ENCODE results near the gene EPHX1. TPM values are rescaled to one million over a fixed set of nuclear protein-coding genes. Genes with fewer than 3 reads are reported as not detected.

The EPHX1 gene
- total and polyA plus RNA-seq, 2 experiments from 2014 or later = 16.6 to 18.2 TPM

DNA sequence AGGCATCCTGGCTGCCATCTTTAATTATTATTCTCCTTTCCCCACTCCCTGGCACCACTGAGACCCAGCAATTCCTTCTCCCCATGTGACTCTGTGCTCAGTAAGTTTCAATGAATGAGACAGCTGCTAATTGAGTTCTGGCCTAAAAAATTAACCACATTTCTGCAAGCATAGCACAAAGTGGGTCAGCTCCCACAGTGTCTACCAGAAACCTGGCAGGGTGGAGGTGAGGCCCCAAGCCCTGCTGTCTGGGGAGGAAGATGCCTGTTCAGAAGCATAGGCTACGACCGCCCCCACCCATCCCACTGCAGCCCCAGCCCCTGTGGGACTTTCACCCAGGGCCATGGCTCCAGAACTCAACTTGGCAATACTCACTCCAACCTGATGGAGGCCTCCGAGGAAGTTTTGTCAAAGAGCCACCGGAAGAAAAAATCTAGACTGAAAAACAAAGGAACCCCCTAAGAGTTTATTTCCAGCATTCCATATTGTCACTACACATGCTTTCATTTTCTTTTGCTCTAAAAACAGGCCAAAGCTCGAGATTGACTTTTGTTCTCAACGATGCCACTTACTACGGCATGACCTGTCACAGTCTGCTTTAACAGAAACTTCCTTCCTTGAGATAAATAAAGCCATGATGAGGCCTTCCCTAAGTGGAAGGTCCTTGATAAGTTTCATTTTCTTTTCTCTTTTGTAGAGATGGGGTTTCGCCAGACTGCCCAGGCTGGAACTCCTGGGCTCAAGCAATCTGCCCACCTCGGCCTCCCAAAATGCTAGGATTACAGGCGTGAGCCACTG, 45.8 kb downstream of the EPHX1 start:
- H3K4me1 ChIP-seq (ENCODE audit: insufficient read depth) = no peaks in the 10 kb centered on the region
- no peak overlapping the region for H3K4me2 ChIP-seq (ENCODE audit: unreplicated experiment)
- no peaks in the 10 kb centered on the region for H3K27me3 ChIP-seq (replicated peaks; ENCODE audit: insufficient read depth)
- 73 to 80% methylated on average over 8 to 10 of the region's 10 CpGs for WGBS, 2 experiments (ENCODE audit: low coverage in 1 of 2, low lambda C conversion rate in 2 of 2, missing lambda C conversion rate in 2 of 2)
- DNase-seq = no peak
- no peaks in the 10 kb centered on the region for H3K9me3 ChIP-seq (ENCODE audit: low read depth)
- H3K9me2 ChIP-seq (ENCODE audit: insufficient read depth) = no peaks in the 10 kb centered on the region
- TF ChIP-seq EZH2 (IDR thresholded peaks at IDR 0.05; ENCODE audit: insufficient read depth, poor library complexity, severe bottlenecking) = no peak
- TF ChIP-seq EZH2phosphoT487 (IDR thresholded peaks at IDR 0.05; ENCODE audit: insufficient read depth, low read depth) = no peak
- H3K36me3 ChIP-seq (ENCODE audit: low read depth) = peaks cover 6% of the 10 kb centered on the region; the same call in 1 of the 2 replicates
- no peaks in the 10 kb centered on the region for H4K20me1 ChIP-seq (ENCODE audit: insufficient read depth)
- in situ Hi-C loops (cut with MboI) = loop anchor here (10.0 kb wide), 1 partner anchor 119 kb away; no protein-coding TSS in a partner anchor
- no peaks in the 10 kb centered on the region for H3F3A ChIP-seq (ENCODE audit: insufficient read depth)
- H2AFZ ChIP-seq = no peak overlapping the region
- H3K4me3 ChIP-seq = no peak overlapping the region
- H3K79me2 ChIP-seq (ENCODE audit: insufficient read depth) = no peaks in the 10 kb centered on the region
- H3K27ac ChIP-seq = no peak overlapping the region
- no peak overlapping the region for H3K9ac ChIP-seq

DNA sequence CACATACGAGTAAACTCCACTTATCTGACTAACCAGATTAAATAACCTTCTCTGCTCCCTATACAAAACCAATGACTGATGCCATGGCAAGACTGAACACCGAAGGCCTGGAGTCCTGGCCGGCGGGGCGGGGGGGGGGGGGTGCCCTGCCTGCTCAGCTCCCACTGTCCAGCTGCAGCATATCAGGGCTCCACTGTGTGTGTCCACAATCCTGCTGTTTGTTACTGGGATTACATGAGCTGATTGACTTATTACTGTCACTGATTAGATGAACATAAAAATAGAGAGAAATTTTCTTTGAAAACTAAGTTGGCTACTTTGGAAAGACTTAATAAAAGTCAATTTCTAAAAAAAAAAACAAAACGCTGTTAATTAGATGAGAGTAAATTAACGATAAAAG, 47.3 kb downstream of the EPHX1 start:
- no peak overlapping the region for H3K27ac ChIP-seq
- H3K79me2 ChIP-seq (ENCODE audit: insufficient read depth) = no peaks in the 10 kb centered on the region
- H3K9me2 ChIP-seq (ENCODE audit: insufficient read depth) = no peaks in the 10 kb centered on the region
- TF ChIP-seq EZH2 (IDR thresholded peaks at IDR 0.05; ENCODE audit: insufficient read depth, poor library complexity, severe bottlenecking) (no peak), EZH2phosphoT487 (IDR thresholded peaks at IDR 0.05; ENCODE audit: insufficient read depth, low read depth) (no peak)
- peaks cover 6% of the 10 kb centered on the region; the same call in 1 of the 2 replicates for H3K36me3 ChIP-seq (ENCODE audit: low read depth)
- H4K20me1 ChIP-seq (ENCODE audit: insufficient read depth) = no peaks in the 10 kb centered on the region
- in situ Hi-C loops (cut with MboI) = loop anchor here (10.0 kb wide), 1 partner anchor 118 kb away; no protein-coding TSS in a partner anchor
- no peak overlapping the region for H3K9ac ChIP-seq
- H3F3A ChIP-seq (ENCODE audit: insufficient read depth) = no peaks in the 10 kb centered on the region
- no peak overlapping the region for H3K4me3 ChIP-seq
- no peak overlapping the region for H3K4me2 ChIP-seq (ENCODE audit: unreplicated experiment)
- H3K4me1 ChIP-seq (ENCODE audit: insufficient read depth) = no peaks in the 10 kb centered on the region
- H3K27me3 ChIP-seq (replicated peaks; ENCODE audit: insufficient read depth) = no peaks in the 10 kb centered on the region
- H2AFZ ChIP-seq = no peak overlapping the region
- no peak for DNase-seq
- WGBS, 2 experiments (ENCODE audit: low coverage in 1 of 2, low lambda C conversion rate in 2 of 2, missing lambda C conversion rate in 2 of 2) = 77 to 78% methylated on average over 7 of the region's 7 CpGs
- no peaks in the 10 kb centered on the region for H3K9me3 ChIP-seq (ENCODE audit: low read depth)

DNA sequence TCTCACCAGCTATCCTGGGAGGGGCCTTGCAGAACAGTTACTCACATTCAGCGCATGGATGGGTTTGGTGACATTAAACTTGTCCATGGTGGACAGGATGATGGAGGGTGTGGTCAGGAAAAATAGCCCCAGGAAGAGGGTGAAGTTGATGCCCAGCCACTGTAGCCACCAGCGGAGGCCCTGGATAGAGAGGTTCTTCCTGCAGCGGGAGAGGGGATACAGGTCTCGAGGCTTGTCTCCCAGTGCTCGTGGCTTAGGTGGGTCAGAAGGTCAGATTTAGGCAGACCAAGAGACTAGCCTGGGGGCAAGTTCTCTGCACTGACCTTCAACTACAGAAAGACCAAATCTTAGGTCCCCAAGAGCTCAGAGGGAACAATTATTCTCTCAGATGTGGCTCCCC, 49.2 kb downstream of the EPHX1 start:
- no peaks in the 10 kb centered on the region for H3K4me1 ChIP-seq (ENCODE audit: insufficient read depth)
- peaks cover 6% of the 10 kb centered on the region; the same call in 1 of the 2 replicates for H3K36me3 ChIP-seq (ENCODE audit: low read depth)
- no peak overlapping the region for H3K9ac ChIP-seq
- no peaks in the 10 kb centered on the region for H3K27me3 ChIP-seq (replicated peaks; ENCODE audit: insufficient read depth)
- H3K4me2 ChIP-seq (ENCODE audit: unreplicated experiment) = no peak overlapping the region
- no peak for DNase-seq
- TF ChIP-seq EZH2phosphoT487 (IDR thresholded peaks at IDR 0.05; ENCODE audit: insufficient read depth, low read depth) = no peak
- TF ChIP-seq EZH2 (IDR thresholded peaks at IDR 0.05; ENCODE audit: insufficient read depth, poor library complexity, severe bottlenecking) = no peak
- no peak overlapping the region for H3K27ac ChIP-seq
- no peaks in the 10 kb centered on the region for H4K20me1 ChIP-seq (ENCODE audit: insufficient read depth)
- H2AFZ ChIP-seq = no peak overlapping the region
- no peaks in the 10 kb centered on the region for H3K9me2 ChIP-seq (ENCODE audit: insufficient read depth)
- no peaks in the 10 kb centered on the region for H3K9me3 ChIP-seq (ENCODE audit: low read depth)
- WGBS, 2 experiments (ENCODE audit: low coverage in 1 of 2, low lambda C conversion rate in 2 of 2, missing lambda C conversion rate in 2 of 2) = 100% methylated on average over 4 to 5 of the region's 5 CpGs
- H3K4me3 ChIP-seq = no peak overlapping the region
- no peaks in the 10 kb centered on the region for H3K79me2 ChIP-seq (ENCODE audit: insufficient read depth)
- no peaks in the 10 kb centered on the region for H3F3A ChIP-seq (ENCODE audit: insufficient read depth)
- in situ Hi-C loops (cut with MboI) = loop anchor here (10.0 kb wide), 1 partner anchor 116 kb away; no protein-coding TSS in a partner anchor

DNA sequence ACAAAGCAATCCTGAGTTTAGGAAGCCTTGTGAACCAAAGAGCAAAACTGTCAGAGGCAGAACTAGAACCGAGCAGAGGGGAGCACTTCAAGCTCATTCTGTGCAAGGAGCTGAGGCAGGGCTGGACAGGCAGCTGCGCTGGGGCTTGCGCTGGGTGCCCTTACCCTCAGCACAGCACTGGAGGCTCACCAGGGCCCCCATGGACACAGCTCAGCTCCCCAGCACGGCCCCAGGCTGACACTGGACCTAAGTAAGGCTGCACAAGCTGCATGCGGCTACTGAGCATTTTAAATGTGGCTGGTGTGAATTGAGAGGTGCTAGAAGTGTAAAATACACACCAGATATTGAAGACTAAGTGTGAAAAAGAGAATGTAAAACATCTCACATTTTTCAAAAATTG, 50.2 kb downstream of the EPHX1 start:
- Histone ChIP-seq H3K36me3 (ENCODE audit: low read depth) (peaks cover 3% of the 10 kb centered on the region; the same call in 1 of the 2 replicates), H2AFZ (no peak overlapping the region), H3K27me3 (replicated peaks; ENCODE audit: insufficient read depth) (no peaks in the 10 kb centered on the region), H3F3A (ENCODE audit: insufficient read depth) (no peaks in the 10 kb centered on the region), H3K4me2 (ENCODE audit: unreplicated experiment) (no peak overlapping the region), H3K27ac (no peak overlapping the region), H3K9me3 (ENCODE audit: low read depth) (no peaks in the 10 kb centered on the region), H3K4me3 (no peak overlapping the region), H3K9ac (no peak overlapping the region), H3K79me2 (ENCODE audit: insufficient read depth) (no peaks in the 10 kb centered on the region), H3K9me2 (ENCODE audit: insufficient read depth) (no peaks in the 10 kb centered on the region), H4K20me1 (ENCODE audit: insufficient read depth) (no peaks in the 10 kb centered on the region), H3K4me1 (ENCODE audit: insufficient read depth) (no peaks in the 10 kb centered on the region)
- DNase-seq = no peak
- in situ Hi-C loops (cut with MboI) = no loop called here
- TF ChIP-seq EZH2 (IDR thresholded peaks at IDR 0.05; ENCODE audit: insufficient read depth, poor library complexity, severe bottlenecking) = no peak
- no peak for TF ChIP-seq EZH2phosphoT487 (IDR thresholded peaks at IDR 0.05; ENCODE audit: insufficient read depth, low read depth)
- 92 to 100% methylated on average over 5 of the region's 5 CpGs for WGBS, 2 experiments (ENCODE audit: low coverage in 1 of 2, low lambda C conversion rate in 2 of 2, missing lambda C conversion rate in 2 of 2)
